ENCODE measurements around the gene HTRA3.
A peak's percentile ranks its signal among the peaks of the same experiment; 100 is the strongest.

Gene HTRA3

DNA sequence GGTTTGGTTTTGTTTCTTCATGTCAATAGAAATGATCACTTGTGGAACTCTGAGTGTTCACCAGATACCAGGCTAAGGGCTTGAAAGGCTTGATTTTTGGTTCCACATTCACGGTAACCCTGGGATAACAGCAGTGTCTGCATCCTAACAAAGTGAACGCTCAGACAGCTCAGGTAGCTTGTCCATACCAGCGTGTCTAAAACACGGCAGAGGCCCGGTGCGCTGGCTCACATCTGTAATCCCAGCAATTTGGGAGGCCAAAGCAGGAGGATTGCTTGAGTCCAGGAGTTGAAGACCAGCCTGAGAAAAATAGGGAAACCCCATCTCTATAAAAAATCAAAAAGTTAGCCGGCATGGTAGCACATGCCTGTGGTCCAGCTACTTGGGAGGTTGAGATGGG, 49.0 kb downstream of the HTRA3 start:
- no peak for TF ChIP-seq EZH2phosphoT487 (IDR thresholded peaks at IDR 0.05; ENCODE audit: low read depth)
- TF ChIP-seq, protein P1, sequence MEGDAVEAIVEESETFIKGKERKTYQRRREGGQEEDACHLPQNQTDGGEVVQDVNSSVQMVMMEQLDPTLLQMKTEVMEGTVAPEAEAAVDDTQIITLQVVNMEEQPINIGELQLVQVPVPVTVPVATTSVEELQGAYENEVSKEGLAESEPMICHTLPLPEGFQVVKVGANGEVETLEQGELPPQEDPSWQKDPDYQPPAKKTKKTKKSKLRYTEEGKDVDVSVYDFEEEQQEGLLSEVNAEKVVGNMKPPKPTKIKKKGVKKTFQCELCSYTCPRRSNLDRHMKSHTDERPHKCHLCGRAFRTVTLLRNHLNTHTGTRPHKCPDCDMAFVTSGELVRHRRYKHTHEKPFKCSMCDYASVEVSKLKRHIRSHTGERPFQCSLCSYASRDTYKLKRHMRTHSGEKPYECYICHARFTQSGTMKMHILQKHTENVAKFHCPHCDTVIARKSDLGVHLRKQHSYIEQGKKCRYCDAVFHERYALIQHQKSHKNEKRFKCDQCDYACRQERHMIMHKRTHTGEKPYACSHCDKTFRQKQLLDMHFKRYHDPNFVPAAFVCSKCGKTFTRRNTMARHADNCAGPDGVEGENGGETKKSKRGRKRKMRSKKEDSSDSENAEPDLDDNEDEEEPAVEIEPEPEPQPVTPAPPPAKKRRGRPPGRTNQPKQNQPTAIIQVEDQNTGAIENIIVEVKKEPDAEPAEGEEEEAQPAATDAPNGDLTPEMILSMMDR (IDR thresholded peaks at IDR 0.05; ENCODE audit: low read depth, low read length), result no peak
- H3K4me2 ChIP-seq (ENCODE audit: low read length), result no peak overlapping the region
- no peak overlapping the region for H3K27ac ChIP-seq (ENCODE audit: low read length)

DNA sequence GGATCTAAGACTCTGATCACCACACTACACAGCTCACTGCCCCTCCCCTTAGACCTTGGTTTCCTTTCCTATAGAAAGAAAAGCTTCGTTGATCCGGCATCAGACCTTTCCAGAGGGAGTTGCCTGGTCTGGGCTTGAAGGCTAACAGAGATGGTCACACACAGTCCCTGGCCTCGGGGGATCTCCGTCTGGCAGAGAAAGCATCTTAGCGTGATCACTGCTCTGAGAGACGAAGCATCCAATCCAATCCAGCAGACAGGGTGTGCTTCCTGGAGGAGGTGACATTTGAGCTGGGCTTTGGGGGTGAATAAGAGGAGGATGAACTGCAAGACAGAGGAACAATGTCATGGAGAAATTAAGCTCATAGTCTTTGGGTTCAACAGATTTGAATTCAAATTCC, 49.5 kb downstream of the HTRA3 start:
- H3K4me2 ChIP-seq (ENCODE audit: low read length), result no peak overlapping the region
- H3K79me2 ChIP-seq (ENCODE audit: low read length), result no peaks in the 10 kb centered on the region
- H3K4me3 ChIP-seq (ENCODE audit: low read length), result no peak overlapping the region
- H3K4me1 ChIP-seq (ENCODE audit: low read length), result no peaks in the 10 kb centered on the region
- H3K9me3 ChIP-seq (ENCODE audit: insufficient read depth, low read length), result no peaks in the 10 kb centered on the region
- no peaks in the 10 kb centered on the region for H4K20me1 ChIP-seq (ENCODE audit: insufficient read depth, low read length)
- peaks cover 4% of the 10 kb centered on the region; the same call in 1 of the 2 replicates for H3K27me3 ChIP-seq (ENCODE audit: low read depth, low read length)
- no peak overlapping the region for H3K9ac ChIP-seq (ENCODE audit: low read length)
- no peak overlapping the region for H3K27ac ChIP-seq (ENCODE audit: low read length)
- TF ChIP-seq, protein P1 (IDR thresholded peaks at IDR 0.05; ENCODE audit: low read depth, low read length), result no peak
- TF ChIP-seq EZH2phosphoT487 (IDR thresholded peaks at IDR 0.05; ENCODE audit: low read depth), result no peak
- H2AFZ ChIP-seq (ENCODE audit: low read depth, low read length), result no peak overlapping the region
- H3K36me3 ChIP-seq (replicated peaks; ENCODE audit: low read depth, low read length), result no peaks in the 10 kb centered on the region

More for the DNA sequence above, 49.0 kb downstream of the HTRA3 start:
- Histone ChIP-seq H3K79me2 (ENCODE audit: low read length) (no peaks in the 10 kb centered on the region), H3K36me3 (replicated peaks; ENCODE audit: low read depth, low read length) (no peaks in the 10 kb centered on the region), H3K9me3 (ENCODE audit: insufficient read depth, low read length) (no peaks in the 10 kb centered on the region), H3K9ac (ENCODE audit: low read length) (no peak overlapping the region), H3K4me1 (ENCODE audit: low read length) (no peaks in the 10 kb centered on the region), H3K27me3 (ENCODE audit: low read depth, low read length) (peaks cover 8% of the 10 kb centered on the region; the same call in 1 of the 2 replicates), H2AFZ (ENCODE audit: low read depth, low read length) (no peak overlapping the region), H4K20me1 (ENCODE audit: insufficient read depth, low read length) (no peaks in the 10 kb centered on the region), H3K4me3 (ENCODE audit: low read length) (no peak overlapping the region)

DNA sequence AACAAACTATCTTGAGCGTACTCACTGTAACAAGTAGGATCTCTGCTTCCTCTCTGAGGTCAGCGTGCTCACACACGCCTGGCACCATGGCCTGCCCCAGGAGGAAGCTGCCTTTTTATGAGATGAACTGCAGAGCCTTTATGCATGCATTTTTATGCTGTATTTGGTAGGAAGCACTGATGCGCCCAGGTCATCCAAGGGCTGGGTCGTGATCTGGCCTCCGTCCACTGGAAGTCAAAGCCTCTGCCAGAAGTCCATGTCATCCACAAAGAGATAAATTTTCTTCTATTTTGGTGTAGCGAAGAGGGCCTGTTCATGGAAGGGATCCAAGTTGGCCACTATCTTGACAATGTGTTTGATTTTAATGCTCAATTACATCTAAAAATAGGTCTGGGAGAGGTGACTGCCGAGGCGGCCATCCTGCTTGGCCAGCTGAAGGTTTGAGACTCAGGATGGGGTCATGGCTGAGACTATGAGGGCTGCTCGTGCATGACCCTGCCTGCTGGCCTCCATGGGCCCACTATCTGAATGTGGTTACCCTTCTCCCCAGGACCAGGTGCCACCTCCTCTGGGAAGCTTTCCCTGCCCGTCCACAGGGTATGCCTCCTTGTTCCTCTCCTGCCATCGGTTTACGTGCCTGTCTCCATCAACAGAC, 50.3 kb downstream of the HTRA3 start:
- TF ChIP-seq, protein P1 (IDR thresholded peaks at IDR 0.05; ENCODE audit: low read depth, low read length), result no peak
- no peak for TF ChIP-seq EZH2phosphoT487 (IDR thresholded peaks at IDR 0.05; ENCODE audit: low read depth)
- no peak overlapping the region for H2AFZ ChIP-seq (ENCODE audit: low read depth, low read length)
- no peak overlapping the region for H3K9ac ChIP-seq (ENCODE audit: low read length)
- no peaks in the 10 kb centered on the region for H4K20me1 ChIP-seq (ENCODE audit: insufficient read depth, low read length)
- H3K79me2 ChIP-seq (ENCODE audit: low read length), result no peaks in the 10 kb centered on the region
- H3K4me1 ChIP-seq (ENCODE audit: low read length), result no peaks in the 10 kb centered on the region
- H3K4me2 ChIP-seq (ENCODE audit: low read length), result no peak overlapping the region
- H3K36me3 ChIP-seq (replicated peaks; ENCODE audit: low read depth, low read length), result no peaks in the 10 kb centered on the region
- H3K9me3 ChIP-seq (ENCODE audit: insufficient read depth, low read length), result no peaks in the 10 kb centered on the region
- H3K27me3 ChIP-seq (ENCODE audit: low read depth, low read length), result 0 out of 2 replicates have a peak, but pooled peaks cover 3% of the 10 kb centered on the region
- H3K4me3 ChIP-seq (ENCODE audit: low read length), result no peak overlapping the region
- no peak overlapping the region for H3K27ac ChIP-seq (ENCODE audit: low read length)

DNA sequence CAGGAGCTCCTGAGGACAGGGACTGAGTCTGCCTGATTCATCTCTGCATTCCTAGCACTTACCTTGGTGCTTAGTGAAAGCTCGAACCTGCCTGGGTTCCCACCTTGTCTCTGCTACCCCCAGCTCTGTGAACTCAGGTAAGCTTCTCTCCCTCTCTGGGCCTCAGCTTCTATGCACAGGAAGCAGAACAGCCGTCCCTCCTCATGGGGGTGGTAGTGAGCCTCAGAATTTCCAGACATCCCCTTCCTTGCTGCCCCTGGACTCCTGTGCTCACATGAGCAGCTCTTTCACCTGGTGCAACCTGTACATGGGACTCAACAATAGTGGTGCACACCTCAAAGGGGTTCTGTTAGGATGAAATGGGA, 50.8 kb downstream of the HTRA3 start:
- no peak overlapping the region for H3K9ac ChIP-seq (ENCODE audit: low read length)
- no peak overlapping the region for H2AFZ ChIP-seq (ENCODE audit: low read depth, low read length)
- TF ChIP-seq EZH2phosphoT487 (IDR thresholded peaks at IDR 0.05; ENCODE audit: low read depth), result no peak
- TF ChIP-seq, protein P1 (IDR thresholded peaks at IDR 0.05; ENCODE audit: low read depth, low read length), result peak; percentile 43
- no peak overlapping the region for H3K27ac ChIP-seq (ENCODE audit: low read length)
- no peaks in the 10 kb centered on the region for H3K79me2 ChIP-seq (ENCODE audit: low read length)
- no peaks in the 10 kb centered on the region for H4K20me1 ChIP-seq (ENCODE audit: insufficient read depth, low read length)
- no peaks in the 10 kb centered on the region for H3K4me1 ChIP-seq (ENCODE audit: low read length)
- H3K36me3 ChIP-seq (replicated peaks; ENCODE audit: low read depth, low read length), result no peaks in the 10 kb centered on the region
- no peak overlapping the region for H3K4me3 ChIP-seq (ENCODE audit: low read length)
- no peak overlapping the region for H3K4me2 ChIP-seq (ENCODE audit: low read length)
- H3K27me3 ChIP-seq (ENCODE audit: low read depth, low read length), result 0 out of 2 replicates have a peak, but pooled peaks cover 1% of the 10 kb centered on the region
- H3K9me3 ChIP-seq (ENCODE audit: insufficient read depth, low read length), result no peaks in the 10 kb centered on the region
